GM23248 (cell line): ENCODE results near the gene TCEA2. TPM values are rescaled to one million over a fixed set of nuclear protein-coding genes. Genes with fewer than 3 reads are reported as not detected.

Experiments
- DNase-seq: peaks from one replicate; pipeline ENCODE4 v3.0.0-alpha.2; 2015
- H2AFZ ChIP-seq: fragments of 200-600 bp; sonication (generic); 2 replicates; pipeline ENCODE4 v1.6.1; 2016; ENCODE audit warnings: antibody characterized with exemption
- H3F3A ChIP-seq: fragments of 200-600 bp; sonication (generic); 2 replicates; pipeline ENCODE4 v1.6.1; 2016; ENCODE audit warnings: mild to moderate bottlenecking, antibody characterized with exemption, mixed run types; ENCODE audit not compliant: insufficient read depth
- H3K27ac ChIP-seq: fragments of 200-600 bp; sonication (generic); 2 replicates; pipeline ENCODE4 v1.5.1; 2016; ENCODE audit warnings: mild to moderate bottlenecking
- H3K27me3 ChIP-seq: fragments of 200-600 bp; sonication (generic); replicated peaks from 2 replicates; pipeline ENCODE4 v1.6.1; 2016; ENCODE audit warnings: mild to moderate bottlenecking; ENCODE audit not compliant: insufficient read depth
- H3K36me3 ChIP-seq: fragments of 200-600 bp; sonication (generic); 2 replicates; pipeline ENCODE4 v1.6.1; 2016; ENCODE audit warnings: low read depth, mild to moderate bottlenecking
- H3K4me1 ChIP-seq: fragments of 200-600 bp; sonication (generic); 2 replicates; pipeline ENCODE4 v1.6.1; 2016; ENCODE audit warnings: mild to moderate bottlenecking; ENCODE audit not compliant: insufficient read depth
- H3K4me2 ChIP-seq: fragments of 200-600 bp; sonication (generic); one replicate; pipeline ENCODE4 v1.6.1; 2016; ENCODE audit warnings: mild to moderate bottlenecking; ENCODE audit not compliant: unreplicated experiment
- H3K4me3 ChIP-seq: fragments of 200-600 bp; sonication (generic); 2 replicates; pipeline ENCODE4 v1.5.1; 2016; ENCODE audit warnings: mild to moderate bottlenecking
- H3K79me2 ChIP-seq: fragments of 200-600 bp; sonication (generic); 2 replicates; pipeline ENCODE4 v1.6.1; 2016; ENCODE audit warnings: mild to moderate bottlenecking; ENCODE audit not compliant: insufficient read depth
- H3K9ac ChIP-seq: fragments of 200-600 bp; sonication (generic); 2 replicates; pipeline ENCODE4 v1.6.1; 2016; ENCODE audit warnings: mild to moderate bottlenecking
- H3K9me2 ChIP-seq: fragments of 200-600 bp; sonication (generic); 2 replicates; pipeline ENCODE4 v1.6.1; 2016; ENCODE audit warnings: mixed run types, mild to moderate bottlenecking, moderate library complexity; ENCODE audit not compliant: insufficient read depth
- H3K9me3 ChIP-seq: fragments of 200-600 bp; sonication (generic); one replicate; pipeline ENCODE4 v1.6.1; 2017; ENCODE audit warnings: low read depth
- H4K20me1 ChIP-seq: fragments of 200-600 bp; sonication (generic); 2 replicates; pipeline ENCODE4 v1.6.0; 2016; ENCODE audit not compliant: insufficient read depth
- EZH2 ChIP-seq: fragments of 200-600 bp; sonication (generic); IDR thresholded peaks from 2 replicates; pipeline ENCODE4 v1.6.1; 2018; ENCODE audit warnings: antibody characterized with exemption, mild to moderate bottlenecking; ENCODE audit not compliant: insufficient read depth, poor library complexity, severe bottlenecking
- EZH2phosphoT487 ChIP-seq: fragments of 200-600 bp; sonication (generic); IDR thresholded peaks from 2 replicates; pipeline ENCODE4 v1.6.1; 2018; ENCODE audit warnings: antibody characterized with exemption, moderate library complexity, mild to moderate bottlenecking, low read depth; ENCODE audit not compliant: insufficient read depth
- WGBS, 2 experiments: methylation state at CpG; one replicate each; pipeline ENCODE4 v1.1.6; 2015 to 2017; ENCODE audit warnings: low lambda C conversion rate in 2 of 2, low coverage in 1 of 2; ENCODE audit errors: missing lambda C conversion rate in 2 of 2; 5-methylcytosine and 5-hydroxymethylcytosine counted together
- in situ Hi-C: fragments of 300-500 bp; cut with MboI; formaldehyde crosslinking; loops from 2 replicates; pipeline ENCODE4 v1.15.0; 2020
- polyA plus RNA-seq: library from polyadenylated mRNA; unstranded; fragments of >200 nt; fragmentation: Nextera tagmentation; extraction: Ambion mirVana; gene quantifications from 2 replicates; pipeline ENCODE4 v1.2.1, GENCODE V29; 2016
- total RNA-seq: library from RNA; depleted of rRNA; stranded (reverse); fragments of >200 nt; shearing (Covaris generic); gene quantifications from 2 replicates; pipeline ENCODE4 v1.2.3, GENCODE V29; 2014

Gene TCEA2
- total and polyA plus RNA-seq, 2 experiments from 2014 or later: 34.3 to 70.7 TPM

DNA sequence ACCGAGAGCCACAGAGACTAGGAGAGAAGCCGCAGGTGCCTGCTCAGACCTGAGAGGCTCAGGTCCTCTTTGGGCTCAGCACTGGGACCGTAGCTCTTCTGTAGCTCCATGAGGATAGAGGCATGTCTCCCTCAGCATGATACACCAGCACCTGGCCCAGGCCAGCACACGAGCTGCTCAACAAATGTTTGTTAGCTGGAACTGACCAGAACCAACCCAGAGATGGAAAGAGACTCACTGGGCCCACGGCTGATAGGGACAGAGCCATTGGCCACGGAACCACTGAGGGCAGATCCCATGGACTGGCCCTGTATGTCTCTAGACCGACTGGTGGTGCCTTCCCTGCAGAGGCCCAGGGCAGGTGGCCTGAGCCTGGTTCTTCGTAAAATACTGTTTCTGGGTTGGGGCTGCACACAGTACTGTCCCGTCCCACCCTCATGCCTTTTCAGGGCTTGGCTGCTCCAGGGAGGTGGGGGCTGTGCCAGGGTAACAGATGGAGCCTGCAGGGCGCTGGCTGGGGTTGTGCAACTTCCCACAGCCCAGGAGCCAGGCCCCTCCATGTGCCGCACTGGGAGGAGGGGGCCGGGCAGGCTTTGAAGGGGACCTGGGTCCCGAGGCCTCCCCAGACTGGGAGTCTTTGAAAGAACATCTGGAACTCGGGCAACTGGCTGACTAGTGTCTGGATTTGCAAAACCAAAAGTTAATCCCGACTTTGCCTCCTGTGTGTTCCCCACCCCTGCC, 21.8 kb upstream of the TCEA2 start:
- Histone ChIP-seq H3K9me3 (no peaks in the 10 kb centered on the region), H3F3A (peaks cover 6% of the 10 kb centered on the region), H3K4me1 (peaks cover 8% of the 10 kb centered on the region; the same call in 1 of the 2 replicates), H3K4me3 (no peak overlapping the region), H3K36me3 (no peaks in the 10 kb centered on the region), H3K9me2 (no peaks in the 10 kb centered on the region), H3K27ac (no peak overlapping the region), H3K27me3 (peaks cover 31% of the 10 kb centered on the region), H3K9ac (no peak overlapping the region), H3K4me2 (no peak overlapping the region), H3K79me2 (no peaks in the 10 kb centered on the region), H4K20me1 (no peaks in the 10 kb centered on the region), H2AFZ (no peak overlapping the region)
- in situ Hi-C loops: no loop called here
- TF ChIP-seq EZH2 (no peak), EZH2phosphoT487 (no peak)
- DNase-seq: no peak
- WGBS, 2 experiments: 26 to 40% methylated on average over 13 to 15 of the region's 15 CpGs

GRCh38 chr20:64041781-64042053, 21.3 kb upstream of the TCEA2 start:
- Histone ChIP-seq H3K4me3 (no peak overlapping the region), H3K79me2 (no peaks in the 10 kb centered on the region), H3K9ac (no peak overlapping the region), H2AFZ (no peak overlapping the region), H3K4me1 (peaks cover 8% of the 10 kb centered on the region; the same call in 1 of the 2 replicates), H3K9me3 (no peaks in the 10 kb centered on the region), H3K9me2 (no peaks in the 10 kb centered on the region), H3F3A (peaks cover 6% of the 10 kb centered on the region), H4K20me1 (no peaks in the 10 kb centered on the region), H3K27me3 (peaks cover 31% of the 10 kb centered on the region), H3K27ac (no peak overlapping the region), H3K4me2 (no peak overlapping the region), H3K36me3 (no peaks in the 10 kb centered on the region)
- WGBS, 2 experiments: 14 to 20% methylated on average over 7 to 11 of the region's 11 CpGs
- no peak for DNase-seq
- TF ChIP-seq EZH2phosphoT487 (no peak), EZH2 (no peak)
- in situ Hi-C loops: no loop called here

GRCh38 chr20:64042054-64042781, 20.8 kb upstream of the TCEA2 start:
- Histone ChIP-seq H3K4me3 (peak overlapping the region; percentile 24; the same call in 1 of the 2 replicates), H3F3A (peaks cover 6% of the 10 kb centered on the region), H3K36me3 (no peaks in the 10 kb centered on the region), H3K27ac (no peak overlapping the region), H3K4me2 (no peak overlapping the region), H3K4me1 (peaks cover 8% of the 10 kb centered on the region; the same call in 1 of the 2 replicates), H3K79me2 (no peaks in the 10 kb centered on the region), H3K9me3 (no peaks in the 10 kb centered on the region), H3K9ac (no peak overlapping the region), H2AFZ (peak overlapping the region; percentile 37; the same call in 1 of the 2 replicates), H3K27me3 (peaks cover 31% of the 10 kb centered on the region), H3K9me2 (no peaks in the 10 kb centered on the region), H4K20me1 (no peaks in the 10 kb centered on the region)
- TF ChIP-seq EZH2phosphoT487 (no peak), EZH2 (peak; percentile 91)
- in situ Hi-C loops: no loop called here
- 12 to 13% methylated on average over 36 to 43 of the region's 55 CpGs for WGBS, 2 experiments
- no peak for DNase-seq

- no peaks in the 10 kb centered on the region for H3K36me3 ChIP-seq
- no peak overlapping the region for H3K4me3 ChIP-seq
- H2AFZ ChIP-seq: no peak overlapping the region
- H3F3A ChIP-seq: peaks cover 6% of the 10 kb centered on the region
- no peak overlapping the region for H3K4me2 ChIP-seq
- no peaks in the 10 kb centered on the region for H4K20me1 ChIP-seq
- TF ChIP-seq EZH2 (no peak), EZH2phosphoT487 (no peak)
- in situ Hi-C loops: no loop called here
- no peaks in the 10 kb centered on the region for H3K79me2 ChIP-seq
- H3K9me3 ChIP-seq: no peaks in the 10 kb centered on the region
- H3K9ac ChIP-seq: no peak overlapping the region
- H3K4me1 ChIP-seq: peaks cover 8% of the 10 kb centered on the region; the same call in 1 of the 2 replicates
- no peak for DNase-seq
- WGBS, 2 experiments: 84 to 87% methylated on average over 9 of the region's 9 CpGs
- H3K9me2 ChIP-seq: no peaks in the 10 kb centered on the region
- peaks cover 31% of the 10 kb centered on the region for H3K27me3 ChIP-seq
- no peak overlapping the region for H3K27ac ChIP-seq
These were observed 19.2 kb upstream of the TCEA2 start for GRCh38 chr20:64043768-64044167.
